SK-N-SH treated with all-trans-retinoic acid at 6 μM for 48 hours (cell line): Measurements from ENCODE around the gene CERS5.

Experiments used
- ZNF70 ChIP-seq: fragments of 450-650 bp; formaldehyde crosslinking; IDR thresholded peaks from 2 replicates; pipeline ENCODE4 v1.5.0; 2020; ENCODE audit warnings: mild to moderate bottlenecking, moderate library complexity
- TF ChIP-seq, protein P1 (sequence below): fragments of 250-450 bp; sonication (Bioruptor Pico); IDR thresholded peaks from 2 replicates; pipeline ENCODE4 v1.5.0; 2020; ENCODE audit warnings: mild to moderate bottlenecking, moderate library complexity

DNA sequence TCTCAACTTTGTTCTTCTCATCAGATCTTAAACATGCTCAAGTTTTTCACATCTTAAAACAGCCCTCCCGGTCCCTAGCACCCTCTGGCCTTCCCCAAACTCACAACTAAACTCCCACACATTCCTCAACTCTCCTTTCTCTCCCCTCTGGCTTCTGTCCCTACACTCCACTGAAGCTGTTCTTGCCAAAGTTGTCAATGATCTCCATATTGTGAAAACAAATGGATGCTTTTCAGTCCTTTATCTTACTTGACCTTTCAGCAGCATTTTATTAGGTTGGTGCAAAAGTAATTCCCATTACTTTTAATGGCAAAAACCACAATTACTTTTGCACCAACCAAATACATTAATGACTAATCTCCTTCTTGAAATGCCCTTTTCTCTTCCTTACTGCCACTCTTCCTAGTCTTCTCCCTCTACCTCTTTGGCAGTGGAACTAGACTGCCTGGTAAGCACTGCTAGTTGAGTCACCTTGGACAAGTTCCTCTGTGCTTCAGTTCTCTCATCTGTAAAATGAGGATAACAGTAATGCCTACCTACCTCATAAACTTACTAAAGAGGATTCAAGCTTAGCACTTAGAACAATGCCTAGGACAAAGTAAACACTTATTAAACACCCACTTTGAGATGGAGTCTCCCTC is 16.0 kb downstream of the CERS5 start:
- no peak for TF ChIP-seq ZNF70 (CRISPR knock-in tag)
- TF ChIP-seq, protein P1, sequence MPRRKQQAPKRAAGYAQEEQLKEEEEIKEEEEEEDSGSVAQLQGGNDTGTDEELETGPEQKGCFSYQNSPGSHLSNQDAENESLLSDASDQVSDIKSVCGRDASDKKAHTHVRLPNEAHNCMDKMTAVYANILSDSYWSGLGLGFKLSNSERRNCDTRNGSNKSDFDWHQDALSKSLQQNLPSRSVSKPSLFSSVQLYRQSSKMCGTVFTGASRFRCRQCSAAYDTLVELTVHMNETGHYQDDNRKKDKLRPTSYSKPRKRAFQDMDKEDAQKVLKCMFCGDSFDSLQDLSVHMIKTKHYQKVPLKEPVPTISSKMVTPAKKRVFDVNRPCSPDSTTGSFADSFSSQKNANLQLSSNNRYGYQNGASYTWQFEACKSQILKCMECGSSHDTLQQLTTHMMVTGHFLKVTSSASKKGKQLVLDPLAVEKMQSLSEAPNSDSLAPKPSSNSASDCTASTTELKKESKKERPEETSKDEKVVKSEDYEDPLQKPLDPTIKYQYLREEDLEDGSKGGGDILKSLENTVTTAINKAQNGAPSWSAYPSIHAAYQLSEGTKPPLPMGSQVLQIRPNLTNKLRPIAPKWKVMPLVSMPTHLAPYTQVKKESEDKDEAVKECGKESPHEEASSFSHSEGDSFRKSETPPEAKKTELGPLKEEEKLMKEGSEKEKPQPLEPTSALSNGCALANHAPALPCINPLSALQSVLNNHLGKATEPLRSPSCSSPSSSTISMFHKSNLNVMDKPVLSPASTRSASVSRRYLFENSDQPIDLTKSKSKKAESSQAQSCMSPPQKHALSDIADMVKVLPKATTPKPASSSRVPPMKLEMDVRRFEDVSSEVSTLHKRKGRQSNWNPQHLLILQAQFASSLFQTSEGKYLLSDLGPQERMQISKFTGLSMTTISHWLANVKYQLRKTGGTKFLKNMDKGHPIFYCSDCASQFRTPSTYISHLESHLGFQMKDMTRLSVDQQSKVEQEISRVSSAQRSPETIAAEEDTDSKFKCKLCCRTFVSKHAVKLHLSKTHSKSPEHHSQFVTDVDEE (CRISPR knock-in tag) = no peak
